GM12864 (cell line): ENCODE measurements around the gene RTTN.

ENCODE experiments used
- DNase-seq: peaks from one replicate; pipeline ENCODE4 v3.0.0-alpha.2; 2011; ENCODE audit warnings: low read depth
- H3K4me3 ChIP-seq: 2 replicates; pipeline ENCODE4 v1.5.1; 2011; ENCODE audit warnings: mild to moderate bottlenecking, low read depth, low read length, control low read depth
- TF ChIP-seq, protein P1 (sequence below): IDR thresholded peaks from 2 replicates; pipeline ENCODE4 v1.5.1; 2011; ENCODE audit warnings: low read depth, mild to moderate bottlenecking, moderate library complexity, low read length, control low read depth, inconsistent platforms; ENCODE audit errors: missing control alignments

Gene RTTN

GRCh38 chr18:70036168-70036567 is 169.3 kb downstream of the RTTN start:
- DNase-seq: no peak
- TF ChIP-seq, protein P1, sequence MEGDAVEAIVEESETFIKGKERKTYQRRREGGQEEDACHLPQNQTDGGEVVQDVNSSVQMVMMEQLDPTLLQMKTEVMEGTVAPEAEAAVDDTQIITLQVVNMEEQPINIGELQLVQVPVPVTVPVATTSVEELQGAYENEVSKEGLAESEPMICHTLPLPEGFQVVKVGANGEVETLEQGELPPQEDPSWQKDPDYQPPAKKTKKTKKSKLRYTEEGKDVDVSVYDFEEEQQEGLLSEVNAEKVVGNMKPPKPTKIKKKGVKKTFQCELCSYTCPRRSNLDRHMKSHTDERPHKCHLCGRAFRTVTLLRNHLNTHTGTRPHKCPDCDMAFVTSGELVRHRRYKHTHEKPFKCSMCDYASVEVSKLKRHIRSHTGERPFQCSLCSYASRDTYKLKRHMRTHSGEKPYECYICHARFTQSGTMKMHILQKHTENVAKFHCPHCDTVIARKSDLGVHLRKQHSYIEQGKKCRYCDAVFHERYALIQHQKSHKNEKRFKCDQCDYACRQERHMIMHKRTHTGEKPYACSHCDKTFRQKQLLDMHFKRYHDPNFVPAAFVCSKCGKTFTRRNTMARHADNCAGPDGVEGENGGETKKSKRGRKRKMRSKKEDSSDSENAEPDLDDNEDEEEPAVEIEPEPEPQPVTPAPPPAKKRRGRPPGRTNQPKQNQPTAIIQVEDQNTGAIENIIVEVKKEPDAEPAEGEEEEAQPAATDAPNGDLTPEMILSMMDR: no peak
- H3K4me3 ChIP-seq: no peak overlapping the region

GRCh38 chr18:70031221-70031620 is 174.3 kb downstream of the RTTN start:
- H3K4me3 ChIP-seq: no peak overlapping the region
- TF ChIP-seq, protein P1: no peak
- DNase-seq: no peak

DNA sequence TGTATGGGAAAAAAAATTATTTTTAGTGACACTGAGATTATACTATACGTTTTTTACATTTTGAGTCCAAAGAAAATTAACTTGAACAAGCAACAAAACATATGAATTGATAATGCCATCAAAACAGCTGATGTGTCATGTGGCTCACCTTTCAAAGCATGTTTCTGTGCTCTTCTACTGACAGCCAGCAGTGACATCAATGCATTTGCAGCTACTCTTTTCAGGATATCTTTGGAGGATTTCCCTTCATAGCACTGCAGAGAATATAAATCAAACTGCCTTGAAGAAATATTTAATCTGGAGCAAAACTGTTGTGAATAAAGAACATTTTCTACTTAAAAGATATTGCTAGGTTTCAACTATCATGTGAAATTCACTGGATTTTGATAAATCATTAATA is 174.8 kb downstream of the RTTN start:
- TF ChIP-seq, protein P1: no peak
- H3K4me3 ChIP-seq: no peak overlapping the region

DNA sequence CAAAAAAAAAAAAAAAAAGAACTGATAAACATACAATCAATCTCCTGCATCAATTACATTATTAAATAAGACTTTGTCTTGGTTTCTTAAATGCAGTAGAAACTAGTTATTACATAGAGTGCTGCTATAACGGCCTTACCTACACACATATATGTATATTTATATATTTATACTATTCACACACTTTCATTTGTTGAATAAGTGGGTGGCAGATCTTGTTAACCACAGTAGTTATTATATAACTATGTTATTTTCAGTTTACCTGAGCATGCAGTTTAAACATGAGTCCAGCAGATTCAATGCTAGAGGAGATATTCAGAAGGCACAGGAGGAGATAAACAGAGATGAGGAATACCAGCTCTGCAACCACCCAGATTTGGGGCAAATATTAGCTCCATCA is 176.3 kb downstream of the RTTN start:
- no peak for DNase-seq
- H3K4me3 ChIP-seq: no peak overlapping the region
- TF ChIP-seq, protein P1: no peak

More for the DNA sequence above, 174.8 kb downstream of the RTTN start:
- DNase-seq: no peak

- TF ChIP-seq, protein P1: no peak
- no peak overlapping the region for H3K4me3 ChIP-seq
- no peak for DNase-seq
These were observed 176.8 kb downstream of the RTTN start for GRCh38 chr18:70028734-70029133.

DNA sequence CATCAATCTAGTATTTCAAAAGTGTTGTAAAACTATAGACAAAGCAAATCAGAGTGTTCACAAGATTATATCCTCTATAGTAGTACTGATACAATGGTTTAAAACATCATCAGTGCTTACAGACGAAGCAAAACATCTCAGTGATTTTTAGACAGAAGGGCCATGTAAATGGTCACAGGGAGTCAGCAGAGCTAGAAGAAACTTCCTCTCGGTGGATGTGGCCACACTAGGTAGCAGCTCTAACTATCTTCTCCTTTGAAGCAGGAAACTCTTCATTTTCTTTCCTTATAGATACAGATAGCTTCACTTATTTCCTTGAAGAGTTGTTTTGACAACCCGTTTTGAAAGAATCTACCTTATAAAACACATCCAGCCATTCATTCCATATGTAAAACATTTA is 177.4 kb downstream of the RTTN start:
- H3K4me3 ChIP-seq: no peak overlapping the region
- DNase-seq: no peak
- TF ChIP-seq, protein P1: no peak

DNA sequence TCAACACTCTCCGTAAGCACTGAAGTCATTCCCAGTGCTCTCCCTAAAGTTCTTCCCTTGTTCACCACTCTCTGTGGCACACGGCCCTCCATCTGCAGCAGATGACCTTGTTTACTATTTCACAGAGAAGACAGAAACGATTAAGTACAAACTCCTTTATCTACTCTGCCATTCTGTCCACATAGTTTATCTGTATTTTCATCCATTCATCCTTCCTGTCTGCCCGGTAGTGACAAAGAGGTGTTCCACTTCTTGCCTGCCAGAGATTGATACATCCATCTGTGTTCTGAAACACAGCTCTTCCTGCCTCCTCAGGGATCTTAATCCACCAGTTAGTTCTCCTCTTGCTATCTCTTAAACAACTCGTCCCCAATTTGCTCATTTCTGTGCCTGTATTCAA is 179.9 kb downstream of the RTTN start:
- TF ChIP-seq, protein P1: no peak
- DNase-seq: no peak
- no peak overlapping the region for H3K4me3 ChIP-seq
